Left ventricle myocardium inferior (tissue), 1 donor: ENCODE results near the gene SYNPO2L. TPM values are rescaled to one million over a fixed set of nuclear protein-coding genes. Genes with fewer than 3 reads are reported as not detected.

Experiments
- total RNA-seq: library from RNA; stranded (reverse); fragmentation: NEBNext Ultra II Directional; extraction: Animal tissue kit (Norgen Biotek cat#: 25700); gene quantifications from one replicate; pipeline ENCODE4 v1.2.1, GENCODE V29; 2021
- donor health status: DM: no; HTN: yes; CAD: no; lungs with severe emphysema.

The SYNPO2L gene
- total RNA-seq, 1 donor from 2014 or later, result 290 TPM

Other genes with a start within 250 kb of the SYNPO2L start
- 115 TPM for gene ANXA7, start 242.0 kb downstream of the SYNPO2L start, total RNA-seq
- gene MSS51, start 222.5 kb downstream of the SYNPO2L start, total RNA-seq, result 5.9 TPM
- gene PPP3CB, start 160.0 kb downstream of the SYNPO2L start, total RNA-seq, result 64.5 TPM
- 19.6 TPM for gene USP54, start 64.7 kb downstream of the SYNPO2L start, total RNA-seq
- gene MYOZ1, start 14.6 kb downstream of the SYNPO2L start, total RNA-seq, result 4.8 TPM
- gene AGAP5, start 42.1 kb upstream of the SYNPO2L start, total RNA-seq, result 3.3 TPM
- 42.2 TPM for gene SEC24C, start 88.3 kb upstream of the SYNPO2L start, total RNA-seq
- 27.4 TPM for gene CHCHD1, start 126.0 kb upstream of the SYNPO2L start, total RNA-seq
- gene ZSWIM8, start 129.6 kb upstream of the SYNPO2L start, total RNA-seq, result 46.2 TPM
- 11.2 TPM for gene NDST2, start 155.6 kb upstream of the SYNPO2L start, total RNA-seq
- gene CAMK2G, start 218.5 kb upstream of the SYNPO2L start, total RNA-seq, result 12.5 TPM